GM12878 (cell line): Measurements from ENCODE around the gene CTAGE4.
"Not testable (repeated sequence)": the region's sequence is repeated elsewhere in the genome, so short reads cannot be mapped to it uniquely, and the experiment has no call there.

Source experiments
- BCL3 ChIP-seq: IDR thresholded peaks from 2 replicates; pipeline ENCODE4 v1.6.1; 2011; ENCODE audit warnings: borderline replicate concordance, low read depth, mild to moderate bottlenecking, moderate library complexity, low read length; ENCODE audit not compliant: insufficient read depth, poor library complexity, severe bottlenecking
- BHLHE40 ChIP-seq, 2 experiments: fragments of 450-650 bp in 1 of 2; IDR thresholded peaks; 2 replicates each; pipeline ENCODE4 v1.6.1; 2011 to 2017; ENCODE audit warnings: low read depth in 2 of 2, borderline replicate concordance in 1 of 2, improper control_type of control experiment in 1 of 2, low read length in 1 of 2, mild to moderate bottlenecking in 1 of 2
- CTCF ChIP-seq, 3 experiments: IDR thresholded peaks in 2 of 3; conservative IDR thresholded peaks in 1 of 3; 2 replicates each; pipeline ENCODE4 v1.5.1; 2011; ENCODE audit warnings: low read depth in 3 of 3, low read length in 3 of 3, mild to moderate bottlenecking in 3 of 3, control low read depth in 2 of 3, moderate library complexity in 2 of 3, inconsistent platforms in 1 of 3, mixed read lengths in 1 of 3; ENCODE audit not compliant: control insufficient read depth in 2 of 3, insufficient read depth in 1 of 3; ENCODE audit errors: extremely low read depth in 1 of 3
- EZH2 ChIP-seq: IDR thresholded peaks from 2 replicates; pipeline ENCODE4 v1.6.1; 2012; ENCODE audit warnings: low read depth, mild to moderate bottlenecking, control low read depth, inconsistent platforms, low read length, borderline replicate concordance; ENCODE audit not compliant: control insufficient read depth
- SP1 ChIP-seq: IDR thresholded peaks from one replicate; pipeline ENCODE4 v1.6.1; 2011; ENCODE audit warnings: low read depth, low read length
- TBL1XR1 ChIP-seq: IDR thresholded peaks from 2 replicates; pipeline ENCODE4 v1.6.1; 2012; ENCODE audit warnings: low read depth, low read length, improper control_type of control experiment
- YY1 ChIP-seq: IDR thresholded peaks from 2 replicates; pipeline ENCODE4 v1.6.1; 2011; ENCODE audit warnings: low read depth, mild to moderate bottlenecking, low read length

GRCh38 chr7:144201978-144202377, 18.7 kb downstream of the CTAGE4 start:
- not testable (repeated sequence) for TF ChIP-seq YY1; CTCF (IDR thresholded peaks at IDR 0.05 in 2 of 3, conservative IDR thresholded peaks at IDR 0.05 in 1 of 3; ENCODE audit: control insufficient read depth in 2 of 3, extremely low read depth in 1 of 3, insufficient read depth in 1 of 3, low read depth in 3 of 3, low read length in 3 of 3); BHLHE40 (IDR thresholded peaks at IDR 0.05; ENCODE audit: borderline replicate concordance in 1 of 2, low read depth in 2 of 2, low read length in 1 of 2); TBL1XR1; EZH2; SP1; BCL3
